ENCODE measurements around the gene PDIA5. TPM values are rescaled to one million over a fixed set of nuclear protein-coding genes. Genes with fewer than 3 reads are reported as not detected.

The PDIA5 gene
- total RNA-seq, 1 experiment from 2014 or later = 41.5 TPM

- DNase-seq (ENCODE audit: low spot score) (no peak), ATAC-seq (no peak)
- H3K9me3 Mint-ChIP-seq = no peaks in the 10 kb centered on the region
- peaks cover 6% of the 10 kb centered on the region; the same call in 1 of the 2 replicates for H3K4me1 Mint-ChIP-seq
- no peak overlapping the region for H3K27ac Mint-ChIP-seq
- TF ChIP-seq FOXK1 (CRISPR knock-in tag; IDR thresholded peaks at IDR 0.05) (no peak), ZNF423 (CRISPR knock-in tag; IDR thresholded peaks at IDR 0.05) (no peak), MXD4 (CRISPR knock-in tag; IDR thresholded peaks at IDR 0.05; ENCODE audit: borderline replicate concordance) (no peak), MLX (CRISPR knock-in tag; IDR thresholded peaks at IDR 0.05) (no peak), ZNF232 (CRISPR knock-in tag; IDR thresholded peaks at IDR 0.05) (no peak), ZMAT4 (CRISPR knock-in tag; IDR thresholded peaks at IDR 0.05) (no peak), TCF7 (CRISPR knock-in tag; IDR thresholded peaks at IDR 0.05; ENCODE audit: low read depth) (no peak), TEAD4 (CRISPR knock-in tag; IDR thresholded peaks at IDR 0.05) (no peak), AFF4 (CRISPR knock-in tag; IDR thresholded peaks at IDR 0.05; ENCODE audit: borderline replicate concordance) (no peak), CTCF (IDR thresholded peaks at IDR 0.05) (no peak), KAT7 (CRISPR knock-in tag; IDR thresholded peaks at IDR 0.05; ENCODE audit: borderline replicate concordance) (no peak), RELA (CRISPR knock-in tag; IDR thresholded peaks at IDR 0.05; ENCODE audit: borderline replicate concordance) (no peak), ZBTB43 (CRISPR knock-in tag; IDR thresholded peaks at IDR 0.05) (no peak), ZBTB21 (CRISPR knock-in tag; IDR thresholded peaks at IDR 0.05; ENCODE audit: borderline replicate concordance) (no peak)
- H3K36me3 Mint-ChIP-seq = no peaks in the 10 kb centered on the region
- POLR2A ChIA-PET = no interaction called here
- CTCF ChIA-PET = interaction anchor here (0.8 kb wide), 1 partner anchor 10 kb away, joined by 3 read pairs; the partner anchor contains the start of gene SEMA5B
- peaks cover 6% of the 10 kb centered on the region for H3K27me3 Mint-ChIP-seq (ENCODE audit: low read depth)
- H3K4me3 Mint-ChIP-seq = no peak overlapping the region
Measured at GRCh38 chr3:123037015-123037375, 29.8 kb upstream of the PDIA5 start.

- no peak for ATAC-seq
- TF ChIP-seq TEAD4 (CRISPR knock-in tag; IDR thresholded peaks at IDR 0.05) (no peak), TP53 (CRISPR knock-in tag; IDR thresholded peaks at IDR 0.05) (no peak), GTF2I (CRISPR knock-in tag; conservative IDR thresholded peaks at IDR 0.05) (no peak), SOX15 (CRISPR knock-in tag; IDR thresholded peaks at IDR 0.05) (no peak), ZNF671 (CRISPR knock-in tag; IDR thresholded peaks at IDR 0.05) (no peak), ZNF512 (CRISPR knock-in tag; IDR thresholded peaks at IDR 0.05; ENCODE audit: borderline replicate concordance) (no peak), ZNF138 (CRISPR knock-in tag; conservative IDR thresholded peaks at IDR 0.05) (no peak), TCF7 (CRISPR knock-in tag; IDR thresholded peaks at IDR 0.05; ENCODE audit: low read depth) (no peak), USF1 (CRISPR knock-in tag; IDR thresholded peaks at IDR 0.05) (no peak)
Measured at GRCh38 chr3:123038751-123039150, 28.1 kb upstream of the PDIA5 start.

More at GRCh38 chr3:123038751-123039150, 28.1 kb upstream of the PDIA5 start:
- ChIA-PET POLR2A (no interaction called here), CTCF (no interaction called here)
- peaks cover 6% of the 10 kb centered on the region for H3K27me3 Mint-ChIP-seq (ENCODE audit: low read depth)
- H3K4me1 Mint-ChIP-seq = peaks cover 6% of the 10 kb centered on the region; the same call in 1 of the 2 replicates
- H3K4me3 Mint-ChIP-seq = no peak overlapping the region
- H3K9me3 Mint-ChIP-seq = no peaks in the 10 kb centered on the region
- no peaks in the 10 kb centered on the region for H3K36me3 Mint-ChIP-seq
- H3K27ac Mint-ChIP-seq = no peak overlapping the region
- DNase-seq (ENCODE audit: low spot score) = no peak

Data from WTC11 (cell line).